HG03378 (cell line): ENCODE results near the gene DTWD2.
A peak's percentile ranks its signal among the peaks of the same experiment; 100 is the strongest.

Experiments used
- ATAC-seq: cut with Tn5 transposase; IDR thresholded peaks from one replicate; pipeline ENCODE4 v1.9.1; 2021; ENCODE audit warnings: mild to moderate bottlenecking, moderate library complexity; ENCODE audit not compliant: unreplicated experiment

DTWD2 gene

GRCh38 chr5:118987988-118988865 is at the start of gene DTWD2:
Gene DTWD2, minus strand, starts transcription at chr5:118988547. Its CDS starts 36 bp downstream, at chr5:118988511.
- peak; percentile 94 for ATAC-seq

GRCh38 chr5:119037496-119038215 is 49.3 kb upstream of the DTWD2 start:
- no peak for ATAC-seq

GRCh38 chr5:119036101-119036762 is 47.9 kb upstream of the DTWD2 start:
- no peak for ATAC-seq

GRCh38 chr5:119033135-119033534 is 44.8 kb upstream of the DTWD2 start:
- ATAC-seq: no peak

GRCh38 chr5:119032656-119033055 is 44.3 kb upstream of the DTWD2 start:
- no peak for ATAC-seq

GRCh38 chr5:119031905-119032304 is 43.6 kb upstream of the DTWD2 start:
- peak; percentile 39 for ATAC-seq

- ATAC-seq: peak; percentile 61
Measured at GRCh38 chr5:119031011-119031886, 42.9 kb upstream of the DTWD2 start.

GRCh38 chr5:119028575-119028974 is 40.2 kb upstream of the DTWD2 start:
- no peak for ATAC-seq

GRCh38 chr5:119022773-119023172 is 34.4 kb upstream of the DTWD2 start:
- ATAC-seq: no peak

GRCh38 chr5:119022017-119022745 is 33.8 kb upstream of the DTWD2 start:
- peak; percentile 71 for ATAC-seq

GRCh38 chr5:119021149-119021732 is 32.9 kb upstream of the DTWD2 start:
- no peak for ATAC-seq

GRCh38 chr5:119019949-119020348 is 31.6 kb upstream of the DTWD2 start:
- no peak for ATAC-seq

GRCh38 chr5:119019501-119019900 is 31.2 kb upstream of the DTWD2 start:
- ATAC-seq: no peak

GRCh38 chr5:119017994-119018393 is 29.6 kb upstream of the DTWD2 start:
- no peak for ATAC-seq

GRCh38 chr5:119016125-119016774 is 27.9 kb upstream of the DTWD2 start:
- ATAC-seq: peak; percentile 88

- no peak for ATAC-seq
Measured at GRCh38 chr5:119011186-119011585, 22.8 kb upstream of the DTWD2 start.

- no peak for ATAC-seq
Measured at GRCh38 chr5:119010206-119010605, 21.9 kb upstream of the DTWD2 start.

- no peak for ATAC-seq
Measured at GRCh38 chr5:119009131-119009530, 20.8 kb upstream of the DTWD2 start.

- ATAC-seq: no peak
Measured at GRCh38 chr5:118999696-119000095, 11.3 kb upstream of the DTWD2 start.
